HEK293 (cell line): ENCODE data around the gene POTEI.
"Not testable (repeated sequence)": the region's sequence is repeated elsewhere in the genome, so short reads cannot be mapped to it uniquely, and the experiment has no call there.

Source experiments
- GLIS1 ChIP-seq: fragments of 450-650 bp; formaldehyde crosslinking; IDR thresholded peaks from 2 replicates; pipeline ENCODE4 v1.5.1; 2016; ENCODE audit warnings: missing biosample characterization, missing genetic modification characterization
- ZNF214 ChIP-seq: fragments of 450-650 bp; formaldehyde crosslinking; IDR thresholded peaks from 2 replicates; pipeline ENCODE4 v1.5.1; 2017; ENCODE audit warnings: missing biosample characterization, mild to moderate bottlenecking, missing genetic modification characterization, borderline replicate concordance
- ZNF221 ChIP-seq: fragments of 450-650 bp; formaldehyde crosslinking; IDR thresholded peaks from 2 replicates; pipeline ENCODE4 v1.5.1; 2017; ENCODE audit warnings: missing biosample characterization, missing genetic modification characterization, borderline replicate concordance
- ZNF24 ChIP-seq: fragments of 450-650 bp; formaldehyde crosslinking; IDR thresholded peaks from 2 replicates; pipeline ENCODE4 v1.5.1; 2016; ENCODE audit warnings: missing biosample characterization, missing genetic modification characterization
- ZNF555 ChIP-seq: fragments of 450-650 bp; formaldehyde crosslinking; conservative IDR thresholded peaks from 2 replicates; pipeline ENCODE4 v1.5.1; 2017; ENCODE audit warnings: missing biosample characterization, mild to moderate bottlenecking, missing genetic modification characterization, inconsistent platforms
- ZNF629 ChIP-seq: fragments of 450-650 bp; formaldehyde crosslinking; IDR thresholded peaks from 2 replicates; pipeline ENCODE4 v1.5.1; 2017; ENCODE audit warnings: missing biosample characterization, missing genetic modification characterization
- ZSCAN23 ChIP-seq: fragments of 450-650 bp; formaldehyde crosslinking; IDR thresholded peaks from 2 replicates; pipeline ENCODE4 v1.5.1; 2016; ENCODE audit warnings: missing biosample characterization, missing genetic modification characterization
- TF ChIP-seq, protein P1 (sequence below): fragments of 450-650 bp; formaldehyde crosslinking; IDR thresholded peaks from 2 replicates; pipeline ENCODE4 v1.5.1; 2016; ENCODE audit warnings: missing biosample characterization, missing genetic modification characterization
- TF ChIP-seq, protein P2 (sequence below): fragments of 450-650 bp; IDR thresholded peaks from 2 replicates; pipeline ENCODE4 v1.5.1; 2018; ENCODE audit warnings: missing biosample characterization, mild to moderate bottlenecking, missing genetic modification characterization

DNA sequence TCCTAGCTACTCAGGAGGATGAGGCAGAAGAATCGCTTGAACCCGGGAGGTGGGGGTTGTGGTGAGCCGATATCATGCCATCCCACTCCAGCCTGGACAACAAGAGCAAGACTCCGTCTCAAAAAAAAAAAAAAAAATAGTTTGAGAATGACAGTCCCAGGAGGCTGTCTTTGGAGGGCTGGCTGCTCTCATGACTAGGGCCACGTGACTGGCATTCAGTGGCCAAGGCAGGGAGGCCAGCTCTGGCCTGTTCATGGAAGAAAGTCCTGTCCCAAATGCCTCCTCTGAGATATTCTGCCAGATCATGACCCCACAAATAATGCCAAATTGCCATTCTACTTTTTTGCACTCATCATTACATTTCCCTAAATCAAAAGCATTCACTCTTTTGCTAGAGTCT, 35.9 kb upstream of the POTEI start:
- TF ChIP-seq GLIS1, ZNF629, ZNF24, ZNF221, ZSCAN23, ZNF214, ZNF555 (tag by site-specific recombination): not testable (repeated sequence)
- TF ChIP-seq, protein P1, sequence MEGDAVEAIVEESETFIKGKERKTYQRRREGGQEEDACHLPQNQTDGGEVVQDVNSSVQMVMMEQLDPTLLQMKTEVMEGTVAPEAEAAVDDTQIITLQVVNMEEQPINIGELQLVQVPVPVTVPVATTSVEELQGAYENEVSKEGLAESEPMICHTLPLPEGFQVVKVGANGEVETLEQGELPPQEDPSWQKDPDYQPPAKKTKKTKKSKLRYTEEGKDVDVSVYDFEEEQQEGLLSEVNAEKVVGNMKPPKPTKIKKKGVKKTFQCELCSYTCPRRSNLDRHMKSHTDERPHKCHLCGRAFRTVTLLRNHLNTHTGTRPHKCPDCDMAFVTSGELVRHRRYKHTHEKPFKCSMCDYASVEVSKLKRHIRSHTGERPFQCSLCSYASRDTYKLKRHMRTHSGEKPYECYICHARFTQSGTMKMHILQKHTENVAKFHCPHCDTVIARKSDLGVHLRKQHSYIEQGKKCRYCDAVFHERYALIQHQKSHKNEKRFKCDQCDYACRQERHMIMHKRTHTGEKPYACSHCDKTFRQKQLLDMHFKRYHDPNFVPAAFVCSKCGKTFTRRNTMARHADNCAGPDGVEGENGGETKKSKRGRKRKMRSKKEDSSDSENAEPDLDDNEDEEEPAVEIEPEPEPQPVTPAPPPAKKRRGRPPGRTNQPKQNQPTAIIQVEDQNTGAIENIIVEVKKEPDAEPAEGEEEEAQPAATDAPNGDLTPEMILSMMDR, result not testable (repeated sequence)
- TF ChIP-seq, protein P2, sequence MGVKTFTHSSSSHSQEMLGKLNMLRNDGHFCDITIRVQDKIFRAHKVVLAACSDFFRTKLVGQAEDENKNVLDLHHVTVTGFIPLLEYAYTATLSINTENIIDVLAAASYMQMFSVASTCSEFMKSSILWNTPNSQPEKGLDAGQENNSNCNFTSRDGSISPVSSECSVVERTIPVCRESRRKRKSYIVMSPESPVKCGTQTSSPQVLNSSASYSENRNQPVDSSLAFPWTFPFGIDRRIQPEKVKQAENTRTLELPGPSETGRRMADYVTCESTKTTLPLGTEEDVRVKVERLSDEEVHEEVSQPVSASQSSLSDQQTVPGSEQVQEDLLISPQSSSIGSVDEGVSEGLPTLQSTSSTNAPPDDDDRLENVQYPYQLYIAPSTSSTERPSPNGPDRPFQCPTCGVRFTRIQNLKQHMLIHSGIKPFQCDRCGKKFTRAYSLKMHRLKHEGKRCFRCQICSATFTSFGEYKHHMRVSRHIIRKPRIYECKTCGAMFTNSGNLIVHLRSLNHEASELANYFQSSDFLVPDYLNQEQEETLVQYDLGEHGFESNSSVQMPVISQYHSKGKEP (tag by site-specific recombination), result not testable (repeated sequence)
